ENCODE data around the gene FAM181A. TPM values are rescaled to one million over a fixed set of nuclear protein-coding genes. Genes with fewer than 3 reads are reported as not detected.

Gene FAM181A
- total RNA-seq, 1 donor from 2014 or later, result not detected

- H3K27me3 ChIP-seq (ENCODE audit: control insufficient read depth, insufficient read depth, low read length), result peaks cover 5% of the 10 kb centered on the region
- no peak for DNase-seq (ENCODE audit: low read depth)
- no peaks in the 10 kb centered on the region for H3K36me3 ChIP-seq (ENCODE audit: control insufficient read depth, insufficient read depth, low read length)
- no peak overlapping the region for H3K4me3 ChIP-seq (ENCODE audit: low read depth, low read length)
- TF ChIP-seq CTCF (IDR thresholded peaks at IDR 0.05; ENCODE audit: insufficient read depth, low read length, poor library complexity, severe bottlenecking), result no peak
These were observed 47.7 kb downstream of the FAM181A start for GRCh38 chr14:93974833-93975232.

GRCh38 chr14:93975791-93976476, 48.8 kb downstream of the FAM181A start:
- no peak for DNase-seq (ENCODE audit: low read depth)
- H3K4me3 ChIP-seq (ENCODE audit: low read depth, low read length), result no peak overlapping the region
- peaks cover 5% of the 10 kb centered on the region for H3K27me3 ChIP-seq (ENCODE audit: control insufficient read depth, insufficient read depth, low read length)
- TF ChIP-seq CTCF (IDR thresholded peaks at IDR 0.05; ENCODE audit: insufficient read depth, low read length, poor library complexity, severe bottlenecking), result no peak
- no peaks in the 10 kb centered on the region for H3K36me3 ChIP-seq (ENCODE audit: control insufficient read depth, insufficient read depth, low read length)

GRCh38 chr14:93976477-93977057, 49.4 kb downstream of the FAM181A start, which contains the start of gene ASB2:
Gene ASB2 (minus strand): TSS chr14:93976570. CDS start chr14:93964539, 12,031 bp downstream.
- DNase-seq (ENCODE audit: low read depth), result no peak
- H3K4me3 ChIP-seq (ENCODE audit: low read depth, low read length), result no peak within 1 kb of the TSS
- H3K36me3 ChIP-seq (ENCODE audit: control insufficient read depth, insufficient read depth, low read length), result no peaks in the 10 kb centered on the region
- no peak for TF ChIP-seq CTCF (IDR thresholded peaks at IDR 0.05; ENCODE audit: insufficient read depth, low read length, poor library complexity, severe bottlenecking)
- H3K27me3 ChIP-seq (ENCODE audit: control insufficient read depth, insufficient read depth, low read length), result peaks cover 6% of the 10 kb centered on the region

- no peak for DNase-seq (ENCODE audit: low read depth)
- no peaks in the 10 kb centered on the region for H3K36me3 ChIP-seq (ENCODE audit: control insufficient read depth, insufficient read depth, low read length)
- H3K4me3 ChIP-seq (ENCODE audit: low read depth, low read length), result no peak overlapping the region
- H3K27me3 ChIP-seq (ENCODE audit: control insufficient read depth, insufficient read depth, low read length), result peaks cover 6% of the 10 kb centered on the region
- TF ChIP-seq CTCF (IDR thresholded peaks at IDR 0.05; ENCODE audit: insufficient read depth, low read length, poor library complexity, severe bottlenecking), result no peak
These were observed 50.0 kb downstream of the FAM181A start for GRCh38 chr14:93977171-93977570.

- H3K4me3 ChIP-seq (ENCODE audit: low read depth, low read length), result no peak overlapping the region
- H3K36me3 ChIP-seq (ENCODE audit: control insufficient read depth, insufficient read depth, low read length), result no peaks in the 10 kb centered on the region
- peaks cover 6% of the 10 kb centered on the region for H3K27me3 ChIP-seq (ENCODE audit: control insufficient read depth, insufficient read depth, low read length)
- no peak for DNase-seq (ENCODE audit: low read depth)
- no peak for TF ChIP-seq CTCF (IDR thresholded peaks at IDR 0.05; ENCODE audit: insufficient read depth, low read length, poor library complexity, severe bottlenecking)
These were observed 50.8 kb downstream of the FAM181A start for GRCh38 chr14:93977790-93978581.
